GM19328 (cell line): Measurements from ENCODE around the gene SPACDR.

ENCODE experiments used
- ATAC-seq: cut with Tn5 transposase; IDR thresholded peaks from one replicate; pipeline ENCODE4 v1.9.1; 2021; ENCODE audit warnings: mild to moderate bottlenecking, moderate library complexity; ENCODE audit not compliant: unreplicated experiment

Gene SPACDR

GRCh38 chr7:100437150-100438100, 26.6 kb downstream of the SPACDR start:
- ATAC-seq = no peak

GRCh38 chr7:100435401-100436304, 28.4 kb downstream of the SPACDR start:
- ATAC-seq = peak; percentile 18

GRCh38 chr7:100434297-100435144, 29.5 kb downstream of the SPACDR start:
- no peak for ATAC-seq

GRCh38 chr7:100433592-100434296, 30.3 kb downstream of the SPACDR start:
- no peak for ATAC-seq

- ATAC-seq = no peak
Measured at GRCh38 chr7:100433276-100433591, 30.8 kb downstream of the SPACDR start.

GRCh38 chr7:100432621-100433275, 31.3 kb downstream of the SPACDR start:
- ATAC-seq = no peak

- no peak for ATAC-seq
Measured at GRCh38 chr7:100432053-100432452, 32.0 kb downstream of the SPACDR start.

- no peak for ATAC-seq
Measured at GRCh38 chr7:100431286-100431735, 32.7 kb downstream of the SPACDR start.

GRCh38 chr7:100430493-100431285, 33.4 kb downstream of the SPACDR start:
- ATAC-seq = no peak

- ATAC-seq = peak; percentile 40
Measured at GRCh38 chr7:100429637-100430492, 34.2 kb downstream of the SPACDR start, which contains the start of gene MEPCE. MEPCE (plus strand) TSS chr7:100429831; CDS start chr7:100430019, 188 bp downstream.

GRCh38 chr7:100428967-100429636, 35.0 kb downstream of the SPACDR start:
- peak; percentile 49 for ATAC-seq

GRCh38 chr7:100428199-100428966, 35.7 kb downstream of the SPACDR start, which contains the start of gene ZCWPW1:
ZCWPW1 (minus strand) TSS chr7:100428703; CDS start chr7:100420649, 8,054 bp downstream.
- ATAC-seq = peak; percentile 30

- ATAC-seq = no peak
Measured at GRCh38 chr7:100427762-100428198, 36.3 kb downstream of the SPACDR start.

- no peak for ATAC-seq
Measured at GRCh38 chr7:100426516-100426915, 37.5 kb downstream of the SPACDR start.

GRCh38 chr7:100425347-100425746, 38.7 kb downstream of the SPACDR start:
- no peak for ATAC-seq

- ATAC-seq = no peak
Measured at GRCh38 chr7:100423315-100423714, 40.7 kb downstream of the SPACDR start.
